AG04450 (cell line): Measurements from ENCODE around the gene MAPK8IP1. TPM values are rescaled to one million over a fixed set of nuclear protein-coding genes. Genes with fewer than 3 reads are reported as not detected.

Experiments
- CTCF ChIA-PET: fragments of 300-600, 350-600 bp; formaldehyde crosslinking; extraction: SDS; loops from one replicate; lab custom pipeline; 2022; ENCODE audit warnings: antibody characterized with exemption, inconsistent platforms; lab: Charles Lee
- POLR2A ChIA-PET: fragments of 350-600 bp; formaldehyde crosslinking; extraction: SDS; loops from one replicate; lab custom pipeline; 2021; ENCODE audit warnings: antibody characterized with exemption, inconsistent platforms; lab: Yijun Ruan, JAX
- DNase-seq: peaks from one replicate; pipeline ENCODE4 v3.0.0-alpha.2; 2011; ENCODE audit warnings: low read depth, low spot score
- H3K27ac ChIP-seq: one replicate; pipeline ENCODE4 v1.5.1; 2012; ENCODE audit warnings: low read depth, low read length, control low read depth
- H3K27me3 ChIP-seq: one replicate; pipeline ENCODE4 v1.6.0; 2012; ENCODE audit warnings: low read length; ENCODE audit not compliant: control insufficient read depth, insufficient read depth
- H3K4me3 ChIP-seq: 2 replicates; pipeline ENCODE4 v1.5.1; 2011; ENCODE audit warnings: mild to moderate bottlenecking, low read depth, low read length, control low read depth
- H3K9me3 ChIP-seq: 2 replicates; pipeline ENCODE4 v1.5.1; 2012; ENCODE audit warnings: low read length; ENCODE audit not compliant: control insufficient read depth, insufficient read depth
- CTCF ChIP-seq: IDR thresholded peaks from 2 replicates; pipeline ENCODE4 v1.5.1; 2011; ENCODE audit warnings: low read depth, low read length, control low read depth, inconsistent platforms
- polyA plus RNA-seq: library from polyadenylated mRNA; depleted of rRNA; stranded (reverse); fragments of >200 nt; gene quantifications from 2 replicates; pipeline ENCODE4 v1.2.3, GENCODE V29; 2011

The MAPK8IP1 gene
- polyA plus RNA-seq, 1 experiment: 5.6 TPM

- ChIA-PET CTCF (no interaction called here), POLR2A (no interaction called here)
These were observed 4.1 kb downstream of the MAPK8IP1 start for GRCh38 chr11:45889555-45889954.

GRCh38 chr11:45889966-45890365 lies 4.5 kb downstream of the MAPK8IP1 start:
- ChIA-PET CTCF (no interaction called here), POLR2A (no interaction called here)
- no peak for DNase-seq

More at GRCh38 chr11:45889555-45889954, 4.1 kb downstream of the MAPK8IP1 start:
- Histone ChIP-seq H3K9me3 (no peaks in the 10 kb centered on the region; the same call in 1 of the 2 replicates), H3K27me3 (peaks cover 38% of the 10 kb centered on the region), H3K27ac (no peak overlapping the region), H3K4me3 (no peak overlapping the region)
- TF ChIP-seq CTCF: no peak
- DNase-seq: no peak

GRCh38 chr11:45890886-45891550 lies 5.6 kb downstream of the MAPK8IP1 start:
- H3K27me3 ChIP-seq: peaks cover 36% of the 10 kb centered on the region
- H3K4me3 ChIP-seq: no peak overlapping the region
- CTCF ChIA-PET: no interaction called here
- no peak overlapping the region for H3K27ac ChIP-seq
- POLR2A ChIA-PET: no interaction called here
- no peak for DNase-seq
- TF ChIP-seq CTCF: no peak
- H3K9me3 ChIP-seq: no peaks in the 10 kb centered on the region; the same call in 1 of the 2 replicates

More at GRCh38 chr11:45889966-45890365, 4.5 kb downstream of the MAPK8IP1 start:
- Histone ChIP-seq H3K27me3 (peaks cover 38% of the 10 kb centered on the region), H3K9me3 (no peaks in the 10 kb centered on the region; the same call in 1 of the 2 replicates), H3K4me3 (no peak overlapping the region), H3K27ac (no peak overlapping the region)
- TF ChIP-seq CTCF: no peak

- no peak for DNase-seq
- CTCF ChIA-PET: no interaction called here
- H3K9me3 ChIP-seq: no peaks in the 10 kb centered on the region; the same call in 1 of the 2 replicates
- H3K27me3 ChIP-seq: peaks cover 30% of the 10 kb centered on the region
- H3K4me3 ChIP-seq: no peak overlapping the region
- POLR2A ChIA-PET: no interaction called here
- no peak overlapping the region for H3K27ac ChIP-seq
- no peak for TF ChIP-seq CTCF
These were observed 7.4 kb downstream of the MAPK8IP1 start for GRCh38 chr11:45892856-45893255.

- H3K27me3 ChIP-seq: peaks cover 30% of the 10 kb centered on the region
- ChIA-PET CTCF (no interaction called here), POLR2A (no interaction called here)
- no peaks in the 10 kb centered on the region; the same call in 1 of the 2 replicates for H3K9me3 ChIP-seq
- H3K27ac ChIP-seq: no peak overlapping the region
- no peak for TF ChIP-seq CTCF
- DNase-seq: no peak
- no peak overlapping the region for H3K4me3 ChIP-seq
These were observed 9.2 kb downstream of the MAPK8IP1 start for GRCh38 chr11:45894555-45895247.
